Activated B cell treated with CpG ODN at 0.5 μM for 24 hours (primary cell): ENCODE measurements around the gene KRT9. TPM values are rescaled to one million over a fixed set of nuclear protein-coding genes. Genes with fewer than 3 reads are reported as not detected.

ENCODE experiments used
- ATAC-seq: fragments of 200-7000 bp; cut with Tn5 transposase; one replicate; pipeline ENCODE4 v1.10.0; 2021; ENCODE audit warnings: low read depth, mild to moderate bottlenecking, moderate library complexity
- CTCF ChIA-PET: fragments of 350-600 bp; sonication (Branson Sonifier 250); formaldehyde crosslinking; loops from one replicate; lab custom pipeline; 2021; ENCODE audit warnings: antibody characterized with exemption; lab: Charles Lee
- POLR2A ChIA-PET: fragments of 350-600 bp; sonication (Branson Sonifier 250); formaldehyde crosslinking; loops from one replicate; lab custom pipeline; 2021; ENCODE audit warnings: antibody characterized with exemption; lab: Charles Lee
- DNase-seq: peaks from one replicate; pipeline ENCODE4 v3.0.0; 2022
- H3K27ac Mint-ChIP-seq: one replicate; pipeline ENCODE4 v1.8.0; 2020; ENCODE audit warnings: mixed read lengths
- H3K27me3 Mint-ChIP-seq: one replicate; pipeline ENCODE4 v1.8.0; 2021; ENCODE audit warnings: mixed read lengths
- H3K36me3 Mint-ChIP-seq: one replicate; pipeline ENCODE4 v1.8.0; 2021; ENCODE audit warnings: low read depth, mixed read lengths
- H3K4me1 Mint-ChIP-seq: one replicate; pipeline ENCODE4 v1.8.0; 2021; ENCODE audit warnings: mixed read lengths
- H3K4me3 Mint-ChIP-seq: one replicate; pipeline ENCODE4 v1.8.0; 2020; ENCODE audit warnings: mild to moderate bottlenecking, mixed read lengths
- H3K9me3 Mint-ChIP-seq: one replicate; pipeline ENCODE4 v1.8.0; 2020; ENCODE audit warnings: mixed read lengths
- CTCF ChIP-seq: fragments of 200-600 bp; IDR thresholded peaks from one replicate; pipeline ENCODE4 v1.8.0; 2022; ENCODE audit warnings: antibody characterized with exemption, mild to moderate bottlenecking
- intact Hi-C: fragments of 100-400 bp; cut with micrococcal nuclease; formaldehyde crosslinking; loops from one replicate; pipeline ENCODE4 v1.15.1; 2024
- total RNA-seq: library from RNA; stranded (reverse); gene quantifications from 2 replicates; pipeline ENCODE4 v1.2.3, GENCODE V29; 2022

KRT9 gene
- total RNA-seq, 1 donor from 2014 or later: not detected

GRCh38 chr17:41524261-41524660 is 47.6 kb downstream of the KRT9 start:
- peaks cover 35% of the 10 kb centered on the region for H3K27me3 Mint-ChIP-seq
- no peak for DNase-seq
- H3K9me3 Mint-ChIP-seq: no peaks in the 10 kb centered on the region
- no peak for ATAC-seq
- intact Hi-C loops: no loop called here
- TF ChIP-seq CTCF: no peak
- H3K36me3 Mint-ChIP-seq: no peaks in the 10 kb centered on the region
- H3K4me3 Mint-ChIP-seq: no peak overlapping the region
- ChIA-PET POLR2A (no interaction called here), CTCF (no interaction called here)
- H3K27ac Mint-ChIP-seq: no peak overlapping the region
- H3K4me1 Mint-ChIP-seq: peaks cover 7% of the 10 kb centered on the region

GRCh38 chr17:41523787-41524186 is 48.1 kb downstream of the KRT9 start:
- Mint-ChIP-seq H3K36me3 (no peaks in the 10 kb centered on the region), H3K27ac (no peak overlapping the region), H3K9me3 (no peaks in the 10 kb centered on the region), H3K4me3 (no peak overlapping the region), H3K4me1 (peaks cover 7% of the 10 kb centered on the region), H3K27me3 (peaks cover 30% of the 10 kb centered on the region)
- TF ChIP-seq CTCF: no peak
- ChIA-PET POLR2A (no interaction called here), CTCF (no interaction called here)
- intact Hi-C loops: no loop called here
- ATAC-seq (no peak), DNase-seq (no peak)

- ChIA-PET POLR2A (no interaction called here), CTCF (no interaction called here)
- H3K4me1 Mint-ChIP-seq: peaks cover 4% of the 10 kb centered on the region
- intact Hi-C loops: no loop called here
- no peak for TF ChIP-seq CTCF
- H3K27ac Mint-ChIP-seq: no peak overlapping the region
- H3K36me3 Mint-ChIP-seq: no peaks in the 10 kb centered on the region
- no peak overlapping the region for H3K4me3 Mint-ChIP-seq
- H3K9me3 Mint-ChIP-seq: no peaks in the 10 kb centered on the region
- no peak for DNase-seq
- H3K27me3 Mint-ChIP-seq: peaks cover 25% of the 10 kb centered on the region
- no peak for ATAC-seq
Observed at GRCh38 chr17:41523225-41523593, 48.6 kb downstream of the KRT9 start.

GRCh38 chr17:41522301-41523224 is 49.3 kb downstream of the KRT9 start:
- H3K27ac Mint-ChIP-seq: no peak overlapping the region
- no peak for TF ChIP-seq CTCF
- peaks cover 25% of the 10 kb centered on the region for H3K27me3 Mint-ChIP-seq
- H3K4me3 Mint-ChIP-seq: no peak overlapping the region
- no peaks in the 10 kb centered on the region for H3K9me3 Mint-ChIP-seq
- H3K4me1 Mint-ChIP-seq: peaks cover 4% of the 10 kb centered on the region
- ATAC-seq (no peak), DNase-seq (no peak)
- intact Hi-C loops: no loop called here
- ChIA-PET CTCF (no interaction called here), POLR2A (no interaction called here)
- no peaks in the 10 kb centered on the region for H3K36me3 Mint-ChIP-seq

- H3K27me3 Mint-ChIP-seq: peaks cover 19% of the 10 kb centered on the region
- no peaks in the 10 kb centered on the region for H3K4me1 Mint-ChIP-seq
- DNase-seq: no peak
- POLR2A ChIA-PET: no interaction called here
- CTCF ChIA-PET: no interaction called here
- no peak overlapping the region for H3K27ac Mint-ChIP-seq
- no peaks in the 10 kb centered on the region for H3K9me3 Mint-ChIP-seq
- no peak overlapping the region for H3K4me3 Mint-ChIP-seq
- no peak for TF ChIP-seq CTCF
- ATAC-seq: no peak
- no peaks in the 10 kb centered on the region for H3K36me3 Mint-ChIP-seq
- intact Hi-C loops: no loop called here
Observed at GRCh38 chr17:41521574-41522261, 50.1 kb downstream of the KRT9 start.
